Endothelial cell of umbilical vein (primary cell): ENCODE results near the gene RGS17. TPM values are rescaled to one million over a fixed set of nuclear protein-coding genes. Genes with fewer than 3 reads are reported as not detected.

ENCODE experiments used
- BruUV-seq: library from RNA; stranded (reverse); fragments of 400-500 nt; replicated peaks from 2 replicates; lab custom pipeline; 2021; lab: Mats Ljungman, UMichigan
- CTCF ChIA-PET: fragments of 300-600, 350-600 bp; sonication (Branson Sonifier 250); formaldehyde crosslinking; loops from one replicate; lab custom pipeline; 2021; ENCODE audit warnings: antibody characterized with exemption, inconsistent platforms; lab: Charles Lee
- POLR2A ChIA-PET: fragments of 300-600, 350-600 bp; sonication (Branson Sonifier 250); formaldehyde crosslinking; loops from one replicate; lab custom pipeline; 2021; ENCODE audit warnings: antibody characterized with exemption, inconsistent platforms; lab: Charles Lee
- DNase-seq: peaks from one replicate; pipeline ENCODE4 v3.0.0-alpha.2; 2011; ENCODE audit warnings: low read depth, low spot score
- FAIRE-seq: peaks from 2 replicates; lab custom pipeline; 2011; peaks lifted over from hg19 to GRCh38; lab: Jason Lieb, UNC
- H2AFZ ChIP-seq: 2 replicates; pipeline ENCODE4 v1.6.0; 2012; ENCODE audit warnings: low read depth, low read length, control low read depth, inconsistent platforms
- H3K27ac ChIP-seq: 2 replicates; pipeline ENCODE4 v1.5.1; 2011; ENCODE audit warnings: low read depth, mild to moderate bottlenecking, control low read depth, low read length, moderate library complexity; ENCODE audit not compliant: insufficient read depth
- H3K27me3 ChIP-seq, 2 experiments: 2 replicates each; pipeline versions ENCODE4 v1.6.0 to v1.6.1; 2011; ENCODE audit warnings: low read length in 2 of 2, mixed read lengths in 1 of 2; ENCODE audit not compliant: control insufficient read depth in 2 of 2, insufficient read depth in 2 of 2
- H3K36me3 ChIP-seq, 2 experiments: 2 replicates in 1 of 2; 3 replicates in 1 of 2; pipeline ENCODE4 v1.5.1; 2011; ENCODE audit warnings: low read length in 2 of 2, mild to moderate bottlenecking in 1 of 2, moderate library complexity in 1 of 2; ENCODE audit not compliant: control insufficient read depth in 2 of 2, insufficient read depth in 2 of 2; ENCODE audit errors: extremely low read depth in 1 of 2
- H3K4me1 ChIP-seq: 3 replicates; pipeline ENCODE4 v1.5.1; 2011; ENCODE audit warnings: mild to moderate bottlenecking, low read length; ENCODE audit not compliant: control insufficient read depth, insufficient read depth; ENCODE audit errors: extremely low read depth
- H3K4me2 ChIP-seq: 2 replicates; pipeline ENCODE4 v1.6.1; 2011; ENCODE audit warnings: low read length, control low read depth, mixed read lengths; ENCODE audit not compliant: insufficient read depth
- H3K4me3 ChIP-seq, 3 experiments: fragments of 200-600 bp in 1 of 3; sonication (generic), shearing (Covaris generic) in 1 of 3; replicated peaks in 1 of 3; 2 replicates each; pipeline ENCODE4 v1.5.1; 2011 to 2016; ENCODE audit warnings: control low read depth in 3 of 3, low read length in 3 of 3, mild to moderate bottlenecking in 2 of 3, inconsistent platforms in 1 of 3, low read depth in 1 of 3, moderate library complexity in 1 of 3; ENCODE audit not compliant: insufficient read depth in 1 of 3
- H3K79me2 ChIP-seq: 2 replicates; pipeline ENCODE4 v1.6.0; 2012; ENCODE audit warnings: low read length, inconsistent platforms; ENCODE audit not compliant: control insufficient read depth, insufficient read depth
- H3K9ac ChIP-seq: replicated peaks from 2 replicates; pipeline ENCODE3; 2011; ENCODE audit warnings: low read length, control low read depth; ENCODE audit not compliant: insufficient read depth; ENCODE audit errors: extremely low read depth
- H3K9me1 ChIP-seq: replicated peaks from 3 replicates; pipeline ENCODE4 v1.6.0; 2011; ENCODE audit warnings: mild to moderate bottlenecking, low read length; ENCODE audit not compliant: control insufficient read depth, insufficient read depth; ENCODE audit errors: extremely low read depth
- H3K9me3 ChIP-seq: replicated peaks from 2 replicates; pipeline ENCODE4 v1.5.1; 2012; ENCODE audit warnings: low read length, inconsistent platforms; ENCODE audit not compliant: control insufficient read depth, insufficient read depth
- H4K20me1 ChIP-seq: replicated peaks from 2 replicates; pipeline ENCODE3; 2011; ENCODE audit warnings: mild to moderate bottlenecking, low read length; ENCODE audit not compliant: control insufficient read depth, insufficient read depth; ENCODE audit errors: extremely low read depth
- CTCF ChIP-seq, 2 donors: IDR thresholded peaks; 1 replicate in 1 of 2; 2 replicates in 1 of 2; pipeline ENCODE4 v1.5.1; 2011; ENCODE audit warnings: low read length in 2 of 2, mild to moderate bottlenecking in 2 of 2, moderate library complexity in 2 of 2, control low read depth in 1 of 2, inconsistent platforms in 1 of 2, low read depth in 1 of 2; ENCODE audit not compliant: insufficient read depth in 1 of 2; ENCODE audit errors: extremely low read depth in 1 of 2
- EZH2 ChIP-seq: IDR thresholded peaks from 2 replicates; pipeline ENCODE4 v1.6.1; 2012; ENCODE audit warnings: borderline replicate concordance, low read depth, mild to moderate bottlenecking, moderate library complexity, low read length, inconsistent platforms; ENCODE audit not compliant: severe bottlenecking
- FOS ChIP-seq: IDR thresholded peaks from 2 replicates; pipeline ENCODE4 v1.6.1; 2011; ENCODE audit warnings: mild to moderate bottlenecking, low read length, moderate library complexity, borderline replicate concordance; ENCODE audit not compliant: insufficient read depth
- GATA2 ChIP-seq: IDR thresholded peaks from 2 replicates; pipeline ENCODE4 v1.7.0; 2011; ENCODE audit warnings: low read depth, mild to moderate bottlenecking, moderate library complexity, mixed read lengths, low read length; ENCODE audit not compliant: insufficient read length, insufficient read depth
- JUN ChIP-seq: IDR thresholded peaks from 2 replicates; pipeline ENCODE4 v1.6.1; 2011; ENCODE audit warnings: borderline replicate concordance, low read depth; ENCODE audit not compliant: insufficient read length, insufficient read depth
- MAX ChIP-seq: IDR thresholded peaks from 2 replicates; pipeline ENCODE4 v1.6.1; 2011; ENCODE audit not compliant: insufficient read depth, insufficient read length
- MYC ChIP-seq: IDR thresholded peaks from one replicate; pipeline ENCODE4 v1.6.1; 2011; ENCODE audit warnings: mild to moderate bottlenecking, low read depth, low read length
- POLR2A ChIP-seq: IDR thresholded peaks from 2 replicates; pipeline ENCODE4 v1.6.1; 2012; ENCODE audit warnings: low read depth, mild to moderate bottlenecking, control low read depth, low read length
- POLR2AphosphoS5 ChIP-seq: IDR thresholded peaks from 2 replicates; pipeline ENCODE4 v1.6.1; 2012; ENCODE audit warnings: low read depth, mild to moderate bottlenecking, control low read depth, low read length, moderate library complexity; ENCODE audit not compliant: insufficient read depth
- dilution Hi-C: fragments of 300-500 bp; cut with MboI; formaldehyde crosslinking; loops from one replicate; pipeline ENCODE4 v1.15.0; 2019; ENCODE audit warnings: low sequenced_read_pairs; ENCODE audit not compliant: extremely low pct_ligation_motif_present
- intact Hi-C: fragments of 100-400 bp; cut with micrococcal nuclease; formaldehyde crosslinking; loops from one replicate; pipeline ENCODE4 v1.10.0; 2022
- polyA plus RNA-seq, 4 experiments: library from polyadenylated mRNA; depleted of rRNA in 3 of 4; stranded (reverse) in 3 of 4; unstranded in 1 of 4; fragments of >200 nt; gene quantifications; 2 replicates each; pipeline versions ENCODE4 v1.2.1 to v1.2.3, GENCODE V29; 2011 to 2012; ENCODE audit warnings: missing spikeins in 1 of 4
- total RNA-seq: library from RNA; stranded (reverse); gene quantifications from 2 replicates; pipeline ENCODE4 v1.2.3, GENCODE V29; 2021

Gene RGS17
- total and polyA plus RNA-seq, 2 donors (not counting 3 experiments of a cell fraction or from before 2014, with no cell fraction given), result 0.40 to 1.1 TPM

- peaks cover 3% of the 10 kb centered on the region for H3K4me1 ChIP-seq
- ChIA-PET POLR2A (no interaction called here), CTCF (interaction anchor here (1.0 to 1.2 kb wide), 2 partner anchors 16 to 92 kb away, joined by 3 to 5 read pairs; no protein-coding TSS in a partner anchor)
- H3K4me2 ChIP-seq, result no peak overlapping the region
- peak overlapping the region; percentile 6 for H2AFZ ChIP-seq
- TF ChIP-seq CTCF (IDR thresholded peaks at IDR 0.05; ENCODE audit: extremely low read depth in 1 of 2, insufficient read depth in 1 of 2, low read depth in 1 of 2, low read length in 2 of 2) (no peak), POLR2A (no peak), MYC (no peak), EZH2 (no peak), JUN (no peak), FOS (no peak), MAX (no peak), GATA2 (no peak), POLR2AphosphoS5 (no peak)
- peak; percentile 4 for FAIRE-seq
- peaks cover 2 to 11% of the 10 kb centered on the region in 2 experiments for H3K27me3 ChIP-seq
- no peak overlapping the region for H3K27ac ChIP-seq
- no TSS peak for BruUV-seq
- dilution Hi-C loops, result no loop called here
- intact Hi-C loops, result no loop called here
- no peaks in the 10 kb centered on the region for H3K79me2 ChIP-seq
- DNase-seq, result no peak
- no peak overlapping the region for H3K4me3 ChIP-seq
- H3K36me3 ChIP-seq, result no peaks in the 10 kb centered on the region
- no peak overlapping the region for H3K9ac ChIP-seq
- H4K20me1 ChIP-seq, result no peaks in the 10 kb centered on the region
- no peaks in the 10 kb centered on the region for H3K9me3 ChIP-seq
- no peaks in the 10 kb centered on the region for H3K9me1 ChIP-seq
These were observed 7.3 kb downstream of the RGS17 start for GRCh38 chr6:153123801-153124200.
